Activated effector memory CD4-positive, alpha-beta T cell treated with Interleukin-2 at 50 U/mL for 16 hours (primary cell): Measurements from ENCODE around the gene RNF40.

Experiments used
- DNase-seq: peaks from one replicate; pipeline ENCODE4 v3.0.0-alpha.2; 2020

RNF40 gene

DNA sequence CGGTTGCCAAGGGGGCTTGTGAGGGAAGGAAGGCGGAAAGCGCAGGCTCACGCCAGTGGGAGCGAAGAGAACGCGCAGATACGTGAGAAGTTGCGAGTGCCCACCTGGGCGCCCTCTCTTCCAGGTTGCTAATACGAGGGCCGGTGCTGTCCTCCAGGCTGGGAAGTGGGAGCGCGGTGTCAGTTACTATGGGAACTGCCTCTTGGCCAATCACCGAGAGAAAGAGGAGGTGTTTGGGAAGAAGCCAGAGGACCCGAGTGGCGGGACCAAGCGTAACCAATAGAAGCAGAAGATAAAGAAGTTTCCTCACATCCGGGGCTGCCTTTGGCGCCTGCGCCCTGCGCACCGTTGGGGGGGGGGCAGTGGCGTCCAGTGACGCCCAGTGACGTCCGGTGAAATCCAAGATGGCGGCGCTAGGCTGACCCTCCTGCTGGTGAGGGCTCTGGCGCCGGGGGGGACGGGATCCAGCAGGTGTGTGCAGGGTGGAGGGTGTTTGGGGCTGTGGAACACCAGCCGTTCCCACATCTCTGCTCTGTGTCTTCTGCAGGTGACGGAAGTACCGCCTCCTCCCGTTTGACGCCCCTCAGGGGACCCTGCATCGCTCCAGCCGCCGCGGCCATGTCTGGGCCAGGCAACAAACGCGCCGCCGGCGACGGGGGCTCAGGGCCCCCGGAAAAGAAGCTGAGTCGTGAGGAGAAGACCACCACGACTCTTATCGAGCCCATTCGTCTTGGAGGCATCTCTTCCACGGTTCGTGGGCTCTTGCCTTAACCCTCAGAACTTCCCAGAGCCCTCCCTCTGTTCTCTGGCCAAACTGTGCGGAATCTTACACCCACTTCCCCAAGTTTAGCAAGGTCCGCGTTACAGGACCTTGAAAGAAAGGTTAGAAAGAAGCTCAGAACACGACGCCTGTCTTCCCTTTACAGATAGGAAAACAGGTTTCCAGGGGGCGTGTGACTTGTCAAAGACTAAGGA is at the start of gene RNF40, which contains the start of gene CFAP119:
Gene RNF40, plus strand, starts transcription at position 395 of the 975 bp plus-strand sequence. Its CDS starts 224 bp downstream, at position 619.
Gene CFAP119, minus strand, starts transcription at position 135 of the 975 bp plus-strand sequence. CDS start 314 bp downstream, outside the sequence.
- DNase-seq, result peak; percentile 82

- DNase-seq, result peak; percentile 10
Measured at GRCh38 chr16:30715750-30716445, 46.2 kb upstream of the RNF40 start.

GRCh38 chr16:30720086-30720485 is 42.0 kb upstream of the RNF40 start:
- DNase-seq, result no peak

DNA sequence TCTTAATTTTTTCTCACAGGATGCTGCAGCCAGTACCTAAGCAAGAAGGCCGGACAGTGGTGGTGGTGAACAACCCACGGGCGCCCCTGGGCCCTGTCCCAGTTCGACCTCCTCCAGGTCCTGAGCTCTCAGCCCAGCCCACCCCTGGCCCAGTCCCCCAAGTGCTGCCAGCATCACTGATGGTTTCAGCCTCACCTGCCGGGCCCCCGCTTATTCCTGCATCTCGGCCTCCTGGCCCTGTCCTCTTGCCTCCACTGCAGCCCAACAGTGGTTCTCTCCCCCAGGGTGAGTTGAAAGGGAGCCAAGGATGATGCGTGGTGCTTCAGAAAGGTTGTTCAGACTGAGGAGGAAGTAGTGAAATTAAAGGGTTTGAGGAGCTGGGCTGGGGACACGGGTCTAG is 41.4 kb upstream of the RNF40 start:
- no peak for DNase-seq

DNA sequence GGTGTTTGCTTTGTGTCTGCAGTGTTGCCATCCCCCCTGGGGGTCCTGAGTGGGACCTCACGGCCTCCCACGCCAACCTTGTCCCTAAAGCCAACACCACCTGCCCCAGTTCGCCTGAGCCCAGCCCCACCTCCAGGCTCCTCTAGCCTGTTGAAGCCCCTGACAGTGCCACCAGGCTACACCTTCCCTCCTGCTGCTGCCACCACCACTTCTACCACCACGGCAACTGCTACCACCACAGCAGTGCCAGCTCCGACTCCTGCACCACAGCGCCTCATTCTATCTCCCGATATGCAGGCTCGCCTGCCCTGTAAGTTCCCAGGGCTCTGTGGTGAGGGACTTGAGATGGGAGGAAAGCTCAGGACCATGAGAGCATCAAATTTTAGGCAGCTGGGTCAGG is 41.0 kb upstream of the RNF40 start:
- DNase-seq, result no peak

GRCh38 chr16:30721606-30722005 is 40.5 kb upstream of the RNF40 start:
- no peak for DNase-seq

- DNase-seq, result no peak
Measured at GRCh38 chr16:30722443-30722842, 39.7 kb upstream of the RNF40 start.

DNA sequence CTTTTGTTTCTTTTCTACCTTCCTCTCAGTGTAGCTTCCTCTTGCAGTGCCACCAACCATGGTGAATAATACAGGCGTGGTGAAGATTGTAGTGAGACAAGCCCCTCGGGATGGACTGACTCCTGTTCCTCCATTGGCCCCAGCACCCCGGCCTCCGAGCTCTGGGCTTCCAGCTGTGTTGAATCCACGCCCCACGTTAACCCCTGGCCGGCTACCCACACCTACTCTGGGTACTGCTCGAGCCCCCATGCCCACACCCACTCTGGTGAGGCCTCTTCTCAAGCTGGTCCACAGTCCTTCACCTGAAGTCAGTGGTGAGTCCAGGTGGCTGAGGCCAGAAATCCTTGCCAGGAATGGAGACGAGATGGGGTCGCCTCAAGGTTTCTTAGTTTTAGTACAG is 39.2 kb upstream of the RNF40 start:
- no peak for DNase-seq

GRCh38 chr16:30723725-30724355 is 38.3 kb upstream of the RNF40 start:
- no peak for DNase-seq

DNA sequence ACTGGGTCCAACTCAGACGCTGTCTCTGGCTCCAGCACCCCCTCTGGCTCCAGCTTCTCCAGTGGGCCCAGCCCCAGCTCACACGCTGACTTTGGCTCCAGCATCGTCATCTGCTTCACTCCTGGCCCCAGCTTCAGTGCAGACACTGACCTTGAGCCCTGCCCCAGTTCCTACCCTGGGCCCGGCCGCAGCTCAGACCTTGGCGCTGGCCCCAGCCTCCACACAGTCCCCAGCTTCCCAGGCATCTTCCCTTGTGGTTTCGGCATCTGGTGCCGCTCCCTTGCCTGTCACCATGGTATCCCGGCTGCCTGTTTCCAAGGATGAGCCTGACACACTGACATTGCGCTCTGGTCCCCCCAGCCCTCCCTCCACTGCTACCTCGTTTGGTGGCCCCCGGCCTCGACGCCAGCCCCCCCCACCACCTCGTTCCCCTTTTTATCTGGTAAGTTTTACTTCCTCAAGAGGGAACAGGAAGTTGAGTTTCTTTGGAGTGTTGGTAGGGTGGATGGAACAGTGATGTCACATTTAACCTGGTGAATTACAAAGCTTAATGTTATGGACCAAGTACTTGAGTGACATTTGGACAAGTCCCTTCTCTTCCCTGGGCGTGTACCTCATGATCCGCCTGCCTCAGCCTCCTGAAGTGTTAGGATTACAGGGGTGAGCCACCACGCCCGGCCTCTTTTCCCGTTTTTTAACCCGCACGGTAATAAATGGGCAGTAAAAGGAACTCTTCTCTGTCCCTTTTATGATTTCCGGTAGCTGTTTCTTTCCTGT is 37.3 kb upstream of the RNF40 start:
- DNase-seq, result no peak

- DNase-seq, result no peak
Measured at GRCh38 chr16:30725418-30725792, 36.7 kb upstream of the RNF40 start.

DNA sequence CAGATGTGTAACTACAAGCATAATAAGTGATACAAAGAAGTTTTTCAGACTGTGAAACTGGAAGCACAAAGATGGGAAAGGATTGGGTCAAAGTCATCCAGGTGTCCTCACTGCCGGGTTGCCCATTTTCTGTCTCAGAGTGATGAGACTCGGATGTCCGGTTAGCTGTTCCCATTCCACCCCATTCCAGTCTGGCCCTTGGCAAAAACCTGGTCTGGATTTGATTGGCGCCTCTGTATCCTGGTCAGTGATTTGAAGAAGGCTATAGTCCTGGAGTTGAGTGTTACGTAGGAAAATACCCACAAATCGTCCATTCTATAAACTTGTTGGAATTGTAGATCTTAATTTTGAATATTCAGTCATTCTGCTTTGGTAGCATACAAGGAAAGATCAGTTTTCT is 33.8 kb upstream of the RNF40 start:
- no peak for DNase-seq

DNA sequence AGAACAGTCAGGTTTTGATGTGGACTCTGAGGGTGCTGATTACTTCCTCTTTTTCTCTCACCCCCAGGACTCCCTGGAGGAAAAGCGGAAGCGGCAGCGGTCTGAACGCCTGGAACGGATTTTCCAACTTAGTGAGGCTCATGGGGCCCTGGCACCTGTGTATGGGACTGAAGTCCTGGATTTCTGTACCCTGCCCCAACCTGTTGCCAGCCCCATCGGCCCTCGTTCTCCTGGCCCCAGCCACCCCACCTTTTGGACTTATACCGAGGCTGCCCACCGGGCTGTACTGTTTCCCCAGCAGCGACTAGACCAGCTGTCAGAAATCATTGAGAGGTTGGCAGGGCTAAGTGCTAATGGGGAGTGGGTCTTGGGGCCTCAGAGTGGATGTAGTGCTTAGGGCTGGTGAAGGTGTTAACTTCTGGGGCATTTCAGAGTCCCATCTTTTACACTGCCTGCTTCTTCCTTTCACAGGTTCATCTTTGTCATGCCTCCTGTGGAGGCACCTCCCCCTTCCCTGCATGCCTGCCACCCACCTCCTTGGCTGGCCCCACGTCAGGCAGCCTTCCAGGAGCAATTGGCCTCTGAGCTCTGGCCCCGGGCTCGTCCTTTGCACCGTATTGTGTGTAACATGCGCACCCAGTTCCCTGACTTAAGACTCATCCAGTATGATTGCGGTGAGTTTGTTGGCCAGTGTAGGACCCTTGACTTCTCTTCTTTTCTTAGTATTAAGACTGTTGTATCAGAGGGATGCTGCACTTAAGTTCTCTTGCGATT is 33.0 kb upstream of the RNF40 start:
- no peak for DNase-seq

GRCh38 chr16:30731411-30731810 is 30.7 kb upstream of the RNF40 start:
- no peak for DNase-seq

- no peak for DNase-seq
Measured at GRCh38 chr16:30736995-30737793, 24.9 kb upstream of the RNF40 start.

GRCh38 chr16:30737794-30738648 is 24.1 kb upstream of the RNF40 start:
- DNase-seq, result no peak

- DNase-seq, result no peak
Measured at GRCh38 chr16:30738984-30739951, 22.9 kb upstream of the RNF40 start.

GRCh38 chr16:30740364-30741251 is 21.5 kb upstream of the RNF40 start:
- DNase-seq, result no peak
